ENCODE data around the gene PEX5. TPM values are rescaled to one million over a fixed set of nuclear protein-coding genes. Genes with fewer than 3 reads are reported as not detected.

The PEX5 gene
- total RNA-seq, 4 donors from 2014 or later, result 32.8 to 53.5 (median 38.4) TPM

GRCh38 chr12:7190268-7191055 lies 976 bp downstream of the PEX5 start:
- peak overlapping the region; percentile 89 to 95 (median 90) for H3K27ac ChIP-seq (replicated peaks in 1 of 4)
- peaks cover 13 to 33% (median 20%) of the 10 kb centered on the region in 4 donors for H3K36me3 ChIP-seq
- H3K4me3 ChIP-seq, result peak overlapping the region; percentile 76 to 97 (median 87)
- no peaks in the 10 kb centered on the region for H3K27me3 ChIP-seq
- TF ChIP-seq CTCF (IDR thresholded peaks at IDR 0.05) (no peak), EP300 (IDR thresholded peaks at IDR 0.05) (no peak), POLR2A (IDR thresholded peaks at IDR 0.05; ENCODE audit: low read depth) (no peak), POLR2AphosphoS5 (IDR thresholded peaks at IDR 0.05) (no peak)
- 53% methylated on average over 5 of the region's 17 CpGs for WGBS
- DNase-seq (ENCODE audit: extremely low spot score), result peak; percentile 12
- no peaks in the 10 kb centered on the region for H3K9me3 ChIP-seq
- intact Hi-C loops (cut with DNase I), result no loop called here
- peaks cover 20 to 39% (median 28%) of the 10 kb centered on the region in 4 donors for H3K4me1 ChIP-seq

GRCh38 chr12:7193674-7194073 lies 4.2 kb downstream of the PEX5 start:
- H3K27me3 ChIP-seq, result no peaks in the 10 kb centered on the region
- no peak overlapping the region for H3K27ac ChIP-seq (replicated peaks in 1 of 4)
- DNase-seq (ENCODE audit: extremely low spot score), result no peak
- WGBS, result 84% methylated on average over 2 of the region's 2 CpGs
- TF ChIP-seq EP300 (IDR thresholded peaks at IDR 0.05) (no peak), POLR2AphosphoS5 (IDR thresholded peaks at IDR 0.05) (no peak), POLR2A (IDR thresholded peaks at IDR 0.05; ENCODE audit: low read depth) (no peak), CTCF (IDR thresholded peaks at IDR 0.05) (no peak)
- H3K36me3 ChIP-seq, result peaks cover 17 to 46% (median 24%) of the 10 kb centered on the region in 4 donors
- intact Hi-C loops (cut with DNase I), result no loop called here
- H3K9me3 ChIP-seq, result no peaks in the 10 kb centered on the region
- H3K4me1 ChIP-seq, result peaks cover 12 to 31% (median 21%) of the 10 kb centered on the region in 4 donors
- no peak overlapping the region for H3K4me3 ChIP-seq

GRCh38 chr12:7197841-7198240 lies 8.4 kb downstream of the PEX5 start:
- peak; percentile 74 for DNase-seq (ENCODE audit: extremely low spot score)
- 82% methylated on average over 2 of the region's 2 CpGs for WGBS
- H3K4me1 ChIP-seq, result no peaks in the 10 kb centered on the region
- H3K27ac ChIP-seq (replicated peaks in 1 of 4), result no peak overlapping the region
- peaks cover 21 to 58% (median 37%) of the 10 kb centered on the region in 4 donors for H3K36me3 ChIP-seq
- no peak for TF ChIP-seq EP300 (IDR thresholded peaks at IDR 0.05)
- intact Hi-C loops (cut with DNase I), result no loop called here
- no peaks in the 10 kb centered on the region for H3K27me3 ChIP-seq
- H3K9me3 ChIP-seq, result no peaks in the 10 kb centered on the region
- H3K4me3 ChIP-seq, result no peak overlapping the region

- Histone ChIP-seq H3K36me3 (peaks cover 42 to 83% (median 72%) of the 10 kb centered on the region in 4 donors), H3K4me3 (no peak overlapping the region), H3K9me3 (no peaks in the 10 kb centered on the region), H3K27ac (replicated peaks in 1 of 4) (no peak overlapping the region), H3K27me3 (no peaks in the 10 kb centered on the region), H3K4me1 (no peaks in the 10 kb centered on the region)
- DNase-seq (ENCODE audit: extremely low spot score), result peak; percentile 74
- no peak for TF ChIP-seq POLR2A (IDR thresholded peaks at IDR 0.05; ENCODE audit: low read depth)
- TF ChIP-seq POLR2AphosphoS5 (IDR thresholded peaks at IDR 0.05), result no peak
- no peak for TF ChIP-seq CTCF (IDR thresholded peaks at IDR 0.05)
- no peak for TF ChIP-seq EP300 (IDR thresholded peaks at IDR 0.05)
- intact Hi-C loops (cut with DNase I), result no loop called here
- WGBS, result 80% methylated on average over 4 of the region's 4 CpGs
Observed at GRCh38 chr12:7203109-7203508, 13.6 kb downstream of the PEX5 start.

GRCh38 chr12:7205091-7205490 lies 15.6 kb downstream of the PEX5 start:
- Histone ChIP-seq H3K4me1 (no peaks in the 10 kb centered on the region), H3K4me3 (no peak overlapping the region), H3K36me3 (peaks cover 61 to 93% (median 80%) of the 10 kb centered on the region in 4 donors), H3K9me3 (no peaks in the 10 kb centered on the region), H3K27ac (replicated peaks in 1 of 4) (no peak overlapping the region), H3K27me3 (no peaks in the 10 kb centered on the region)
- DNase-seq (ENCODE audit: extremely low spot score), result no peak
- intact Hi-C loops (cut with DNase I), result no loop called here
- TF ChIP-seq CTCF (IDR thresholded peaks at IDR 0.05) (no peak), POLR2AphosphoS5 (IDR thresholded peaks at IDR 0.05) (no peak), POLR2A (IDR thresholded peaks at IDR 0.05; ENCODE audit: low read depth) (no peak), EP300 (IDR thresholded peaks at IDR 0.05) (no peak)
